ENCODE data around the gene RPA3.

- no peak for TF ChIP-seq CTCF (IDR thresholded peaks at IDR 0.05)
- TF ChIP-seq POLR2A (IDR thresholded peaks at IDR 0.05): no peak
Measured at GRCh38 chr7:7688310-7688709, 30.1 kb downstream of the RPA3 start.

Measured in lower leg skin (tissue), 3 donors.